SU-DHL-6 (cell line): ENCODE results near the gene IFT122.
"Not testable (repeated sequence)": the region's sequence is repeated elsewhere in the genome, so short reads cannot be mapped to it uniquely, and the experiment has no call there.

Source experiments
- CTCF ChIP-seq: fragments of 200-600 bp; sonication (generic); IDR thresholded peaks from one replicate; pipeline ENCODE4 v1.5.1; 2017; ENCODE audit warnings: antibody characterized with exemption, mild to moderate bottlenecking, low read length, moderate library complexity; ENCODE audit not compliant: insufficient read depth, poor library complexity, severe bottlenecking
- EZH2phosphoT487 ChIP-seq: fragments of 200-600 bp; sonication (generic), shearing (Covaris generic); conservative IDR thresholded peaks from 2 replicates; pipeline ENCODE4 v1.6.1; 2018; ENCODE audit warnings: mild to moderate bottlenecking, antibody characterized with exemption, low read length, moderate library complexity, mixed read lengths

- TF ChIP-seq CTCF, EZH2phosphoT487: not testable (repeated sequence)
These were observed 57.9 kb downstream of the IFT122 start for GRCh38 chr3:129497876-129498275.
